Activated CD8-positive, alpha-beta T cell treated with anti-CD3 and anti-CD28 coated beads for 36 hours (primary cell): ENCODE data around the gene CRELD2. TPM values are rescaled to one million over a fixed set of nuclear protein-coding genes. Genes with fewer than 3 reads are reported as not detected.

Experiments
- ATAC-seq: fragments of 200-7000 bp; cut with Tn5 transposase; one replicate; pipeline ENCODE4 v1.10.0; 2021; ENCODE audit warnings: mild to moderate bottlenecking, moderate library complexity
- CTCF ChIA-PET: fragments of 350-600 bp; sonication (Branson Sonifier 250); formaldehyde crosslinking; loops from one replicate; lab custom pipeline; 2021; ENCODE audit warnings: antibody characterized with exemption; lab: Charles Lee
- POLR2A ChIA-PET: fragments of 350-600 bp; sonication (Branson Sonifier 250); formaldehyde crosslinking; loops from one replicate; lab custom pipeline; 2021; ENCODE audit warnings: antibody characterized with exemption; lab: Charles Lee
- DNase-seq: peaks from one replicate; pipeline ENCODE4 v3.0.0-alpha.2; 2020
- H3K27ac Mint-ChIP-seq: one replicate; pipeline ENCODE4 v1.8.0; 2021; ENCODE audit warnings: mild to moderate bottlenecking, mixed read lengths
- H3K27me3 Mint-ChIP-seq: one replicate; pipeline ENCODE4 v1.8.0; 2021; ENCODE audit warnings: mixed read lengths
- H3K36me3 Mint-ChIP-seq: one replicate; pipeline ENCODE4 v1.8.0; 2021; ENCODE audit warnings: low read depth, mixed read lengths
- H3K4me1 Mint-ChIP-seq: one replicate; pipeline ENCODE4 v1.8.0; 2021; ENCODE audit warnings: low read depth, mixed read lengths
- H3K4me3 Mint-ChIP-seq: one replicate; pipeline ENCODE4 v1.8.0; 2021; ENCODE audit warnings: mild to moderate bottlenecking, moderate library complexity, mixed read lengths
- H3K9me3 Mint-ChIP-seq: one replicate; pipeline ENCODE4 v1.8.0; 2021; ENCODE audit warnings: mixed read lengths
- intact Hi-C: fragments of 100-400 bp; cut with micrococcal nuclease; formaldehyde crosslinking; loops from one replicate; pipeline ENCODE4 v1.10.0; 2022
- total RNA-seq, 2 experiments: library from RNA; stranded (reverse); gene quantifications; one replicate each; pipeline ENCODE4 v1.2.3, GENCODE V29; 2021
- TF ChIP-seq, protein P1 (sequence below): fragments of 200-600 bp; IDR thresholded peaks from one replicate; pipeline ENCODE4 v1.8.0; 2022; ENCODE audit warnings: antibody characterized with exemption, mild to moderate bottlenecking

The CRELD2 gene
- total RNA-seq, 2 experiments from 2014 or later = 26.1 to 28.2 TPM

- no peak for ATAC-seq
- CTCF ChIA-PET = no interaction called here
- Mint-ChIP-seq H3K4me1 (peaks cover 3% of the 10 kb centered on the region), H3K4me3 (no peak overlapping the region), H3K27me3 (no peaks in the 10 kb centered on the region), H3K9me3 (no peaks in the 10 kb centered on the region), H3K36me3 (peaks cover 31% of the 10 kb centered on the region), H3K27ac (no peak overlapping the region)
- intact Hi-C loops = no loop called here
- DNase-seq = no peak
- TF ChIP-seq, protein P1, sequence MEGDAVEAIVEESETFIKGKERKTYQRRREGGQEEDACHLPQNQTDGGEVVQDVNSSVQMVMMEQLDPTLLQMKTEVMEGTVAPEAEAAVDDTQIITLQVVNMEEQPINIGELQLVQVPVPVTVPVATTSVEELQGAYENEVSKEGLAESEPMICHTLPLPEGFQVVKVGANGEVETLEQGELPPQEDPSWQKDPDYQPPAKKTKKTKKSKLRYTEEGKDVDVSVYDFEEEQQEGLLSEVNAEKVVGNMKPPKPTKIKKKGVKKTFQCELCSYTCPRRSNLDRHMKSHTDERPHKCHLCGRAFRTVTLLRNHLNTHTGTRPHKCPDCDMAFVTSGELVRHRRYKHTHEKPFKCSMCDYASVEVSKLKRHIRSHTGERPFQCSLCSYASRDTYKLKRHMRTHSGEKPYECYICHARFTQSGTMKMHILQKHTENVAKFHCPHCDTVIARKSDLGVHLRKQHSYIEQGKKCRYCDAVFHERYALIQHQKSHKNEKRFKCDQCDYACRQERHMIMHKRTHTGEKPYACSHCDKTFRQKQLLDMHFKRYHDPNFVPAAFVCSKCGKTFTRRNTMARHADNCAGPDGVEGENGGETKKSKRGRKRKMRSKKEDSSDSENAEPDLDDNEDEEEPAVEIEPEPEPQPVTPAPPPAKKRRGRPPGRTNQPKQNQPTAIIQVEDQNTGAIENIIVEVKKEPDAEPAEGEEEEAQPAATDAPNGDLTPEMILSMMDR = no peak
- POLR2A ChIA-PET = interaction anchor here (1.3 kb wide), 1 partner anchor 31 kb away, joined by 3 read pairs; no protein-coding TSS in a partner anchor
These were observed 17.8 kb upstream of the CRELD2 start for GRCh38 chr22:49900441-49901230.

DNA sequence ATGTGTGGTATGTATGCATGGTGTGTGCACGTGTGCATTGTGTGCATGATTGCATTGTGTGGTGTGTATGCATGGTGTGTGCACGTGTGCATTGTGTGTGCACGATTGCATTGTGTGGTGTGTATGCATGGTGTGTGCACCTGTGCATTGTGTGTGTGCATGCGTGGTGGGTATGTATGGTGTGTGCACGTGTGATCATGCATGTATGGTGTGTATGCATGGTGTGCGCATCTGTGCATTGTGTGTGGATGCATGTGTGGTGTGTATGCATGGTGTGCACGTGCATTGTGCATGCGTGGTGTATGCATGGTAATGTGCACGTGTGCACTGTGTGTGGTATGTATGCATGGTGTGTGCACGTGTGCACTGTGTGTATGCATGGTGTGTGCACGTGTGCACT lies 17.0 kb upstream of the CRELD2 start:
- intact Hi-C loops = no loop called here
- no peaks in the 10 kb centered on the region for H3K9me3 Mint-ChIP-seq
- ChIA-PET POLR2A (no interaction called here), CTCF (no interaction called here)
- peaks cover 31% of the 10 kb centered on the region for H3K36me3 Mint-ChIP-seq
- H3K4me1 Mint-ChIP-seq = peaks cover 3% of the 10 kb centered on the region
- DNase-seq (no peak), ATAC-seq (no peak)
- H3K4me3 Mint-ChIP-seq = no peak overlapping the region
- H3K27ac Mint-ChIP-seq = no peak overlapping the region
- TF ChIP-seq, protein P1 = no peak
- H3K27me3 Mint-ChIP-seq = no peaks in the 10 kb centered on the region

GRCh38 chr22:49903322-49904039 lies 15.0 kb upstream of the CRELD2 start:
- no peak for ATAC-seq
- peaks cover 38% of the 10 kb centered on the region for H3K36me3 Mint-ChIP-seq
- H3K4me3 Mint-ChIP-seq = no peak overlapping the region
- H3K4me1 Mint-ChIP-seq = peaks cover 3% of the 10 kb centered on the region
- ChIA-PET POLR2A (interaction anchor here (1.2 kb wide), 1 partner anchor 9 kb away, joined by 3 read pairs; no protein-coding TSS in a partner anchor), CTCF (no interaction called here)
- TF ChIP-seq, protein P1 = no peak
- DNase-seq = no peak
- no peaks in the 10 kb centered on the region for H3K9me3 Mint-ChIP-seq
- no peak overlapping the region for H3K27ac Mint-ChIP-seq
- intact Hi-C loops = no loop called here
- no peaks in the 10 kb centered on the region for H3K27me3 Mint-ChIP-seq

DNA sequence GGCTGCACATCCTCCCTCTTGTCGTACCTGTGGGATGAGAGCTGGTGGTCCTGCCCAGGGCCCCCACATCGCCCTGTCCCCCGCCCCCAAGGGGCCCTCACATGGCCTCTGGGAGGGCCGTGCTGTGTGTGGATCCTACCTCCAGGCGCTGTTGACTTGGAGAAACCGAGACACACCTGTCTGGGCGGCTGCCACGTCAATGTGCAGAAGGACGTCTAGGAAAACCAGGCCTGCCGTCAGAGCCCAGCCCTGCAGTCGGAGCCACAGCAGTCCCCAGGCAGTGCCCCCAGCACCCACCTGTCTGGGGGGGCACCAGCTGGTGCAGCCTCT lies 14.4 kb upstream of the CRELD2 start:
- POLR2A ChIA-PET = interaction anchor here (1.2 kb wide), 1 partner anchor 10 kb away, joined by 3 read pairs; no protein-coding TSS in a partner anchor
- ATAC-seq = no peak
- H3K36me3 Mint-ChIP-seq = peaks cover 36% of the 10 kb centered on the region
- no peaks in the 10 kb centered on the region for H3K9me3 Mint-ChIP-seq
- peaks cover 3% of the 10 kb centered on the region for H3K4me1 Mint-ChIP-seq
- no peak overlapping the region for H3K27ac Mint-ChIP-seq
- no peak overlapping the region for H3K4me3 Mint-ChIP-seq
- H3K27me3 Mint-ChIP-seq = no peaks in the 10 kb centered on the region
- DNase-seq = no peak
- TF ChIP-seq, protein P1 = no peak
- intact Hi-C loops = no loop called here
- CTCF ChIA-PET = no interaction called here

- no peaks in the 10 kb centered on the region for H3K27me3 Mint-ChIP-seq
- intact Hi-C loops = no loop called here
- no peaks in the 10 kb centered on the region for H3K9me3 Mint-ChIP-seq
- no peak overlapping the region for H3K4me3 Mint-ChIP-seq
- peaks cover 33% of the 10 kb centered on the region for H3K36me3 Mint-ChIP-seq
- ChIA-PET CTCF (interaction anchor here (1.0 kb wide), 1 partner anchor 125 kb away, joined by 3 read pairs; no protein-coding TSS in a partner anchor), POLR2A (interaction anchor here (1.3 kb wide), 1 partner anchor 13 kb away, joined by 3 read pairs; no protein-coding TSS in a partner anchor)
- no peak for DNase-seq
- TF ChIP-seq, protein P1 = no peak
- no peak overlapping the region for H3K27ac Mint-ChIP-seq
- no peak for ATAC-seq
- no peaks in the 10 kb centered on the region for H3K4me1 Mint-ChIP-seq
These were observed 13.0 kb upstream of the CRELD2 start for GRCh38 chr22:49905465-49905864.
